T-helper 9 cell (primary cell): ENCODE data around the gene AGPAT3.
"Not testable (repeated sequence)": the region's sequence is repeated elsewhere in the genome, so short reads cannot be mapped to it uniquely, and the experiment has no call there.

ENCODE experiments used
- DNase-seq: peaks from one replicate; pipeline ENCODE4 v3.0.0-alpha.2; 2020

AGPAT3 gene

GRCh38 chr21:43884012-43884860 is 19.2 kb downstream of the AGPAT3 start:
- DNase-seq, result no peak

GRCh38 chr21:43884861-43885417 is 19.9 kb downstream of the AGPAT3 start:
- no peak for DNase-seq

- no peak for DNase-seq
Observed at GRCh38 chr21:43885721-43886120, 20.7 kb downstream of the AGPAT3 start.

- no peak for DNase-seq
Observed at GRCh38 chr21:43886565-43886964, 21.5 kb downstream of the AGPAT3 start.

- DNase-seq, result no peak
Observed at GRCh38 chr21:43889069-43889468, 24.0 kb downstream of the AGPAT3 start.

GRCh38 chr21:43890042-43890441 is 25.0 kb downstream of the AGPAT3 start:
- DNase-seq, result no peak

GRCh38 chr21:43892334-43892733 is 27.3 kb downstream of the AGPAT3 start:
- DNase-seq, result no peak

GRCh38 chr21:43892984-43893535 is 28.0 kb downstream of the AGPAT3 start:
- DNase-seq, result no peak

GRCh38 chr21:43893536-43894205 is 28.6 kb downstream of the AGPAT3 start:
- no peak for DNase-seq

- no peak for DNase-seq
Observed at GRCh38 chr21:43894206-43894577, 29.2 kb downstream of the AGPAT3 start.

- no peak for DNase-seq
Observed at GRCh38 chr21:43895196-43895595, 30.2 kb downstream of the AGPAT3 start.

GRCh38 chr21:43896696-43897299 is 31.8 kb downstream of the AGPAT3 start:
- not testable (repeated sequence) for DNase-seq

GRCh38 chr21:43899307-43900077 is 34.5 kb downstream of the AGPAT3 start:
- DNase-seq, result no peak

GRCh38 chr21:43900078-43900385 is 35.0 kb downstream of the AGPAT3 start:
- DNase-seq, result no peak

- no peak for DNase-seq
Observed at GRCh38 chr21:43900690-43901089, 35.7 kb downstream of the AGPAT3 start.

GRCh38 chr21:43902441-43902840 is 37.4 kb downstream of the AGPAT3 start:
- DNase-seq, result no peak

GRCh38 chr21:43903451-43904091 is 38.5 kb downstream of the AGPAT3 start:
- DNase-seq, result no peak

- DNase-seq, result no peak
Observed at GRCh38 chr21:43904331-43904781, 39.3 kb downstream of the AGPAT3 start.

- DNase-seq, result no peak
Observed at GRCh38 chr21:43905726-43906455, 40.9 kb downstream of the AGPAT3 start.

- no peak for DNase-seq
Observed at GRCh38 chr21:43906585-43907370, 41.8 kb downstream of the AGPAT3 start.
